GM12878 (cell line): ENCODE results near the gene SEC23IP. TPM values are rescaled to one million over a fixed set of nuclear protein-coding genes. Genes with fewer than 3 reads are reported as not detected.

Experiments used
- ATAC-seq: fragments of 200-7000 bp; cut with Tn5 transposase; 3 replicates; pipeline ENCODE4 v1.9.1; 2020; ENCODE audit warnings: mild to moderate bottlenecking, moderate library complexity
- BruUV-seq: library from RNA; stranded (reverse); fragments of 400-500 nt; replicated peaks from 2 replicates; lab custom pipeline; 2021; lab: Mats Ljungman, UMichigan
- CTCF ChIA-PET: fragments of 300-600 bp; sonication (Branson Sonifier 250); formaldehyde crosslinking; extraction: SDS; loops from one replicate; lab custom pipeline; 2021; ENCODE audit warnings: inconsistent platforms; lab: Yijun Ruan, JAX
- POLR2A ChIA-PET: fragments of 350-600 bp; formaldehyde crosslinking; extraction: SDS; loops from one replicate; lab custom pipeline; 2021; ENCODE audit warnings: inconsistent platforms; lab: Charles Lee
- RAD21 ChIA-PET: fragments of 300-600 bp; sonication (Branson Sonifier 250); formaldehyde crosslinking; loops from one replicate; lab custom pipeline; 2023; ENCODE audit warnings: antibody characterized with exemption; ENCODE audit not compliant: unreplicated experiment; lab: Charles Lee
- SMC1A ChIA-PET: fragments of 300-600 bp; sonication (Branson Sonifier 250); formaldehyde crosslinking; loops from one replicate; lab custom pipeline; 2023; ENCODE audit not compliant: unreplicated experiment, uncharacterized antibody; lab: Charles Lee
- DNase-seq: peaks from one replicate; pipeline ENCODE4 v3.0.0-alpha.2; 2011; ENCODE audit warnings: low read depth, low spot score
- FAIRE-seq: peaks from 3 replicates; lab custom pipeline; 2011; peaks lifted over from hg19 to GRCh38; lab: Jason Lieb, UNC
- H2AFZ ChIP-seq: 2 replicates; pipeline ENCODE4 v1.6.0; 2011; ENCODE audit warnings: low read depth, low read length, control low read depth; ENCODE audit not compliant: control insufficient read depth
- H3K27ac ChIP-seq: 2 replicates; pipeline ENCODE4 v1.5.1; 2011; ENCODE audit warnings: control low read depth; ENCODE audit not compliant: control insufficient read depth, insufficient read depth
- H3K27me3 ChIP-seq, 2 experiments: replicated peaks in 1 of 2; 2 replicates each; pipeline versions ENCODE4 v1.6.0 to v1.6.1; 2011; ENCODE audit warnings: low read length in 1 of 2; ENCODE audit not compliant: control insufficient read depth in 2 of 2, insufficient read depth in 2 of 2
- H3K36me3 ChIP-seq, 2 experiments: 2 replicates each; pipeline ENCODE4 v1.5.1; 2011; ENCODE audit warnings: low read length in 1 of 2; ENCODE audit not compliant: control insufficient read depth in 2 of 2, insufficient read depth in 2 of 2
- H3K4me1 ChIP-seq: 2 replicates; pipeline ENCODE4 v1.6.1; 2011; ENCODE audit warnings: mild to moderate bottlenecking, low read length, moderate library complexity, mixed read lengths; ENCODE audit not compliant: control insufficient read depth, insufficient read depth
- H3K4me2 ChIP-seq: 2 replicates; pipeline ENCODE4 v1.6.0; 2011; ENCODE audit warnings: control low read depth; ENCODE audit not compliant: control insufficient read depth, insufficient read depth
- H3K4me3 ChIP-seq: fragments of 200-600 bp; sonication (generic); 2 replicates; pipeline ENCODE4 v1.5.1; 2016
- H3K79me2 ChIP-seq: 2 replicates; pipeline ENCODE4 v1.6.0; 2011; ENCODE audit warnings: low read length; ENCODE audit not compliant: control insufficient read depth, insufficient read depth
- H3K9ac ChIP-seq: 2 replicates; pipeline ENCODE4 v1.8.0; 2011; ENCODE audit warnings: low read length, control low read depth, mixed read lengths; ENCODE audit not compliant: control insufficient read depth, insufficient read depth
- H3K9me3 ChIP-seq: replicated peaks from 3 replicates; pipeline ENCODE4 v1.5.1; 2011; ENCODE audit warnings: mild to moderate bottlenecking, low read length; ENCODE audit not compliant: control insufficient read depth, insufficient read depth
- H4K20me1 ChIP-seq: 2 replicates; pipeline ENCODE4 v1.6.0; 2011; ENCODE audit not compliant: control insufficient read depth, insufficient read depth
- BACH1 ChIP-seq: fragments of 450-650 bp; IDR thresholded peaks from 2 replicates; pipeline ENCODE4 v1.6.1; 2017; ENCODE audit warnings: mild to moderate bottlenecking, borderline replicate concordance
- EGR1 ChIP-seq, 2 experiments: IDR thresholded peaks; 1 replicate in 1 of 2; 2 replicates in 1 of 2; pipeline ENCODE4 v1.6.1; 2011 to 2012; ENCODE audit warnings: low read depth in 2 of 2, low read length in 2 of 2, borderline replicate concordance in 1 of 2, mild to moderate bottlenecking in 1 of 2, moderate library complexity in 1 of 2
- GATAD2B ChIP-seq: fragments of 450-650 bp; conservative IDR thresholded peaks from 2 replicates; pipeline ENCODE4 v1.6.1; 2017; ENCODE audit warnings: low read depth, mild to moderate bottlenecking, moderate library complexity
- KLF5 ChIP-seq: fragments of 450-650 bp; IDR thresholded peaks from 2 replicates; pipeline ENCODE4 v1.6.1; 2014; ENCODE audit warnings: mild to moderate bottlenecking; ENCODE audit not compliant: partially characterized antibody
- LARP7 ChIP-seq: fragments of 450-650 bp; IDR thresholded peaks from 2 replicates; pipeline ENCODE4 v1.6.1; 2017; ENCODE audit warnings: mild to moderate bottlenecking
- MAX ChIP-seq: IDR thresholded peaks from 2 replicates; pipeline ENCODE4 v1.6.1; 2012; ENCODE audit warnings: low read depth, low read length, improper control_type of control experiment
- MXI1 ChIP-seq: fragments of 150-350 bp; IDR thresholded peaks from 2 replicates; pipeline ENCODE4 v1.6.1; 2011; ENCODE audit warnings: low read depth, mild to moderate bottlenecking, inconsistent platforms, low read length, improper control_type of control experiment
- NKRF ChIP-seq: fragments of 450-650 bp; conservative IDR thresholded peaks from 2 replicates; pipeline ENCODE4 v1.6.1; 2017; ENCODE audit warnings: mild to moderate bottlenecking, moderate library complexity
- PML ChIP-seq: IDR thresholded peaks from 2 replicates; pipeline ENCODE4 v1.6.1; 2012; ENCODE audit warnings: low read length, inconsistent platforms
- POLR2A ChIP-seq: IDR thresholded peaks from 2 replicates; pipeline ENCODE4 v1.6.1; 2011; ENCODE audit warnings: low read depth, mild to moderate bottlenecking, low read length
- RB1 ChIP-seq: fragments of 450-650 bp; formaldehyde crosslinking; IDR thresholded peaks from 2 replicates; pipeline ENCODE4 v1.6.1; 2017; ENCODE audit warnings: mild to moderate bottlenecking, borderline replicate concordance
- SMARCA5 ChIP-seq: fragments of 450-650 bp; IDR thresholded peaks from 2 replicates; pipeline ENCODE4 v1.6.1; 2017; ENCODE audit warnings: mild to moderate bottlenecking
- ZNF592 ChIP-seq: fragments of 450-650 bp; IDR thresholded peaks from 2 replicates; pipeline ENCODE4 v1.6.1; 2017; ENCODE audit warnings: mild to moderate bottlenecking, moderate library complexity
- ZNF687 ChIP-seq: fragments of 450-650 bp; IDR thresholded peaks from 2 replicates; pipeline ENCODE4 v1.6.1; 2017; ENCODE audit warnings: mild to moderate bottlenecking, moderate library complexity
- WGBS: methylation state at CpG from one replicate; pipeline ENCODE4 v1.1.6; 2016; ENCODE audit warnings: low lambda C conversion rate; ENCODE audit not compliant: insufficient replicate concordance, insufficient coverage; ENCODE audit errors: missing lambda C conversion rate; 5-methylcytosine and 5-hydroxymethylcytosine counted together
- in situ Hi-C: fragments of 300-500 bp; cut with MboI; formaldehyde crosslinking; loops from 9 replicates; pipeline ENCODE4 v1.14.3; 2018; ENCODE audit warnings: mixed read lengths
- intact Hi-C: fragments of 100-400 bp; cut with micrococcal nuclease; formaldehyde crosslinking; loops from one replicate; pipeline ENCODE4 v1.14.2; 2022; ENCODE audit not compliant: unreplicated experiment
- polyA plus RNA-seq, 11 experiments: library from polyadenylated mRNA; depleted of rRNA in 4 of 11; unstranded in 6 of 11; stranded (reverse) in 5 of 11; fragments of >200 nt; fragmentation: Nextera tagmentation in 4 of 11; fragmentation: Illumina TruSeq in 1 of 11; extraction: Ambion mirVana in 4 of 11; extraction: Trizol in 1 of 11; gene quantifications; 1 replicate in 1 of 11; 2 replicates in 10 of 11; pipeline versions ENCODE4 v1.2.1 to v1.2.3, GENCODE V29; 2011 to 2016; ENCODE audit warnings: inconsistent platforms in 2 of 11, missing spikeins in 2 of 11, low read depth in 1 of 11
- total RNA-seq, 4 experiments: library from RNA; depleted of rRNA in 3 of 4; stranded (reverse); fragments of >200 nt in 3 of 4; fragmentation: Illumina TruSeq in 1 of 4; extraction: Trizol in 1 of 4; gene quantifications; 2 replicates each; pipeline versions ENCODE4 v1.2.1 to v1.2.3, GENCODE V29; 2013 to 2021

SEC23IP gene
- total and polyA plus RNA-seq, 10 of the 15 experiments (the other 5 are each of a cell fraction or from before 2014, with no cell fraction given), result 15.1 to 82.5 (median 36.0) TPM

GRCh38 chr10:119872610-119872859, 20.0 kb upstream of the SEC23IP start, which contains the start of gene MCMBP:
TSS of gene MCMBP (minus strand) at chr10:119872843. CDS start at chr10:119872584, 259 bp downstream.
- Histone ChIP-seq H3K9ac (peak within 1 kb of the TSS; percentile 84), H3K9me3 (no peaks in the 10 kb centered on the region), H3K4me1 (peaks cover 9% of the 10 kb centered on the region), H3K4me2 (peak within 1 kb of the TSS; percentile 94), H3K36me3 (no peaks in the 10 kb centered on the region), H2AFZ (peak within 1 kb of the TSS; percentile 96), H4K20me1 (no peaks in the 10 kb centered on the region), H3K27me3 (no peaks in the 10 kb centered on the region), H3K4me3 (peak within 1 kb of the TSS; percentile 85), H3K27ac (peak within 1 kb of the TSS; percentile 83), H3K79me2 (peaks cover 48% of the 10 kb centered on the region)
- CTCF ChIA-PET, result interaction anchor here (0.7 to 5.9 kb wide), 8 partner anchors 11 to 465 kb away, joined by 3 to 85 read pairs (median 8); partner anchors contain the start of gene SEC23IP
- BruUV-seq, result no TSS peak
- ATAC-seq (no peak; the same call in 2 of the 3 replicates), DNase-seq (no peak), FAIRE-seq (no peak)
- SMC1A ChIA-PET, result interaction anchor here (1.0 to 2.4 kb wide), 7 partner anchors 9 to 185 kb away, joined by 3 to 11 read pairs (median 5); partner anchors contain the start of gene SEC23IP
- in situ Hi-C loops (no loop called here), intact Hi-C loops (loop anchor here (5.0 kb wide), 1 partner anchor 275 kb away; the partner anchor contains the start of gene TIAL1)
- 1% methylated on average over 42 of the region's 42 CpGs for WGBS
- RAD21 ChIA-PET, result interaction anchor here (1.1 to 5.5 kb wide), 11 partner anchors 11 to 464 kb away, joined by 3 to 54 read pairs (median 9); partner anchors contain the start of genes INPP5F and SEC23IP
- POLR2A ChIA-PET, result interaction anchor here (0.8 to 5.0 kb wide), 11 partner anchors 10 to 280 kb away, joined by 3 to 69 read pairs (median 5); partner anchors contain the start of genes INPP5F and SEC23IP
- TF ChIP-seq NKRF (peak; percentile 64), ZNF592 (no peak), BACH1 (peak; percentile 92; the same call in 1 of the 2 replicates), KLF5 (no peak), RB1 (peak; percentile 100; the same call in 1 of the 2 replicates), POLR2A (peak; percentile 77), PML (no peak), EGR1 (IDR thresholded peaks at IDR 0.05; ENCODE audit: borderline replicate concordance in 1 of 2, low read depth in 2 of 2, low read length in 2 of 2) (no peak; a peak in 1 of 3 replicates), MAX (no peak), LARP7 (peak; percentile 92; the same call in 1 of the 2 replicates), SMARCA5 (no peak; the same call in 1 of the 2 replicates), ZNF687 (no peak), MXI1 (no peak), GATAD2B (0 out of 2 replicates have a peak, but pooled peaks have one; percentile 86)
